ENCODE results near the gene FYN. TPM values are rescaled to one million over a fixed set of nuclear protein-coding genes. Genes with fewer than 3 reads are reported as not detected.

FYN gene
- total and polyA plus RNA-seq, 4 donors: 11.2 to 28.3 (median 19.7) TPM

DNA sequence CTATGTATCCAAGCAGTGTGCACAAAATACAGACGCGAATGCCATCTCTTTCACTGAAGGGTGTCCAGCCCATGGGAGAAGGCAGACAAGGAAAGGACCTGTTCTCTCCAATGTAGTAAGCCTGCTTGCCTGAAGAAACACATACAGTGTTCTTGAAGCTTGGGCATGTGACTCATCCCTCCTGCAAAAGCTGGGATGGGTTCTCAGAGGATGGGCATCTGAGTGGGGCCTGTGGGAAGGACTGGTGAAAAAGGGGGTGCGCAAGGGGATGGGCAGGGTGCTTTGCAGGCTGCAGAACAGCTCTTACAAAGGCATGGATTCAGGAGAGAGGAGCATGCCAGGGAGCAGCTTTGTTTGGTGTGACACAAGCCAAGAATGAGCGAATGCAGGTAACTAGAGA, 128.1 kb downstream of the FYN start:
- TF ChIP-seq NR2F2 (IDR thresholded peaks at IDR 0.05) (no peak), FOXA2 (IDR thresholded peaks at IDR 0.05) (no peak), GABPA (IDR thresholded peaks at IDR 0.05 in 1 of 2, conservative IDR thresholded peaks at IDR 0.05 in 1 of 2) (no peak), EGR1 (IDR thresholded peaks at IDR 0.05; ENCODE audit: low read depth in 2 of 2) (no peak), RAD21 (IDR thresholded peaks at IDR 0.05) (no peak), ATF3 (IDR thresholded peaks at IDR 0.05) (no peak), MAX (IDR thresholded peaks at IDR 0.05) (no peak), RXRA (IDR thresholded peaks at IDR 0.05) (no peak), CTCF (IDR thresholded peaks at IDR 0.05; ENCODE audit: low read depth, low read length, missing input control) (no peak), REST (IDR thresholded peaks at IDR 0.05) (no peak), HNF4G (IDR thresholded peaks at IDR 0.05) (no peak), HNF4A (conservative IDR thresholded peaks at IDR 0.05) (no peak), SP1 (IDR thresholded peaks at IDR 0.05) (no peak), JUND (IDR thresholded peaks at IDR 0.05) (no peak)
- Histone ChIP-seq H3K27ac (ENCODE audit: low read depth in 1 of 2, low read length in 2 of 2) (no peak overlapping the region), H3K9ac (ENCODE audit: low read depth in 1 of 2, low read length in 2 of 2) (no peak overlapping the region), H3K4me3 (ENCODE audit: low read depth in 1 of 3, low read length in 3 of 3) (no peak overlapping the region), H3K9me3 (ENCODE audit: control insufficient read depth in 4 of 4, low read length in 3 of 4) (no peaks in the 10 kb centered on the region), H3K4me1 (ENCODE audit: control insufficient read depth in 4 of 4, insufficient read depth in 4 of 4, low read length in 3 of 4) (peaks cover 0 to 2% (median 0%) of the 10 kb centered on the region in 4 donors), H3K36me3 (ENCODE audit: control insufficient read depth in 4 of 4, insufficient read depth in 3 of 4, low read depth in 1 of 4, low read length in 3 of 4) (no peaks in the 10 kb centered on the region), H3K27me3 (ENCODE audit: control insufficient read depth in 4 of 4, insufficient read depth in 4 of 4, low read length in 3 of 4) (no peaks in the 10 kb centered on the region)
- DNase-seq (ENCODE audit: low spot score): no peak
- 97% methylated on average over 4 of the region's 4 CpGs for WGBS

GRCh38 chr6:111743862-111744692, 129.2 kb downstream of the FYN start:
- Histone ChIP-seq H3K36me3 (ENCODE audit: control insufficient read depth in 4 of 4, insufficient read depth in 3 of 4, low read depth in 1 of 4, low read length in 3 of 4) (no peaks in the 10 kb centered on the region), H3K27me3 (ENCODE audit: control insufficient read depth in 4 of 4, insufficient read depth in 4 of 4, low read length in 3 of 4) (no peaks in the 10 kb centered on the region), H3K4me3 (ENCODE audit: low read depth in 1 of 3, low read length in 3 of 3) (no peak overlapping the region), H3K9ac (ENCODE audit: low read depth in 1 of 2, low read length in 2 of 2) (no peak overlapping the region), H3K4me1 (ENCODE audit: control insufficient read depth in 4 of 4, insufficient read depth in 4 of 4, low read length in 3 of 4) (peaks cover 0 to 2% (median 0%) of the 10 kb centered on the region in 4 donors), H3K27ac (ENCODE audit: low read depth in 1 of 2, low read length in 2 of 2) (no peak overlapping the region), H3K9me3 (ENCODE audit: control insufficient read depth in 4 of 4, low read length in 3 of 4) (no peaks in the 10 kb centered on the region)
- 77% methylated on average over 8 of the region's 8 CpGs for WGBS
- DNase-seq (ENCODE audit: low spot score): no peak
- TF ChIP-seq HNF4G (IDR thresholded peaks at IDR 0.05) (no peak), ZBTB33 (IDR thresholded peaks at IDR 0.05) (no peak), TAF1 (conservative IDR thresholded peaks at IDR 0.05) (no peak), YY1 (IDR thresholded peaks at IDR 0.05) (no peak), EGR1 (IDR thresholded peaks at IDR 0.05; ENCODE audit: low read depth in 2 of 2) (no peak), GABPA (IDR thresholded peaks at IDR 0.05 in 1 of 2, conservative IDR thresholded peaks at IDR 0.05 in 1 of 2) (no peak)
